GM13976 (cell line): Measurements from ENCODE around the gene C20orf144.

Source experiments
- DNase-seq: peaks from one replicate; pipeline ENCODE4 v3.0.0; 2012; ENCODE audit warnings: low spot score
- CTCF ChIP-seq: IDR thresholded peaks from 2 replicates; pipeline ENCODE4 v1.5.1; 2012; ENCODE audit warnings: borderline replicate concordance, mild to moderate bottlenecking; ENCODE audit not compliant: insufficient read depth; ENCODE audit errors: extremely low read depth, missing control alignments, control extremely low read depth
- in situ Hi-C: fragments of 300-500 bp; cut with MboI; formaldehyde crosslinking; loops from one replicate; pipeline ENCODE4 v1.12.0; 2022; ENCODE audit warnings: low sequenced_read_pairs, mixed read lengths, inconsistent platforms; ENCODE audit not compliant: unreplicated experiment

C20orf144 gene

GRCh38 chr20:33668466-33669155 is 6.5 kb downstream of the C20orf144 start:
- DNase-seq: no peak
- no peak for TF ChIP-seq CTCF
- in situ Hi-C loops: loop anchor here (10.0 kb wide), 1 partner anchor 214 kb away; no protein-coding TSS in a partner anchor

DNA sequence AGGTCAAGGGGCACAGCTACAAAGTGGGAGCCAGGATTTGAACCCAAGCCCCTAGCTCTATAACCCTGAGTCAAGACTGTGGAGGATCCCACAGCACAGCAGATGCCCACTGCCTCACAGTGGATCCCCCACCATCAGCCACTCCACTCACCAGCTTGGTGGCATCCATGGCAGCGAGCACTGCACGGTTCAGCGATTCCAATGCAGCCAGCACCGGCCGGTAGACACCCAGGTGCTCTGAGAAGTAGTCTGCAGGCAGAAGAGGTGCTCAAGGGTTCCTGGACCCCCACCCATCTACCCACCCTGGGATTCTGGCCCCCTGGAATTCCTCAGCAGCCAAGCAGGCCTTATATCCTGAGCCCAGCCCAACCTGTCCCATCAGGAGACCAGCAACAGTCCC is 7.1 kb downstream of the C20orf144 start:
- no peak for DNase-seq
- in situ Hi-C loops: loop anchor here (10.0 kb wide), 1 partner anchor 214 kb away; no protein-coding TSS in a partner anchor
- TF ChIP-seq CTCF: no peak

- TF ChIP-seq CTCF: no peak
- in situ Hi-C loops: loop anchor here (10.0 kb wide), 1 partner anchor 215 kb away; no protein-coding TSS in a partner anchor
- DNase-seq: no peak
Observed at GRCh38 chr20:33669873-33670640, 7.9 kb downstream of the C20orf144 start.

- TF ChIP-seq CTCF: no peak
- in situ Hi-C loops: no loop called here
- DNase-seq: no peak
Observed at GRCh38 chr20:33670715-33671499, 8.8 kb downstream of the C20orf144 start.

GRCh38 chr20:33671573-33672288 is 9.6 kb downstream of the C20orf144 start:
- no peak for TF ChIP-seq CTCF
- DNase-seq: no peak
- in situ Hi-C loops: no loop called here
